GM18526 (cell line): ENCODE data around the gene DYNLL2.

Experiments
- POLR2A ChIP-seq: IDR thresholded peaks from 3 replicates; pipeline ENCODE4 v1.6.1; 2011; ENCODE audit not compliant: insufficient read length; ENCODE audit errors: extremely low read depth

The DYNLL2 gene

GRCh38 chr17:58059141-58059540 lies 24.1 kb upstream of the DYNLL2 start:
- no peak for TF ChIP-seq POLR2A

- no peak for TF ChIP-seq POLR2A
Measured at GRCh38 chr17:58060596-58061191, 22.5 kb upstream of the DYNLL2 start.

- no peak for TF ChIP-seq POLR2A
Measured at GRCh38 chr17:58061672-58062071, 21.5 kb upstream of the DYNLL2 start.

GRCh38 chr17:58065238-58065637 lies 18.0 kb upstream of the DYNLL2 start:
- TF ChIP-seq POLR2A = no peak

- TF ChIP-seq POLR2A = no peak
Measured at GRCh38 chr17:58066401-58066800, 16.8 kb upstream of the DYNLL2 start.

GRCh38 chr17:58072862-58073261 lies 10.4 kb upstream of the DYNLL2 start:
- TF ChIP-seq POLR2A = no peak

- TF ChIP-seq POLR2A = no peak
Measured at GRCh38 chr17:58079300-58080033, 3.8 kb upstream of the DYNLL2 start.

- TF ChIP-seq POLR2A = no peak
Measured at GRCh38 chr17:58081646-58082340, 1.4 kb upstream of the DYNLL2 start.

- TF ChIP-seq POLR2A = no peak
Measured at GRCh38 chr17:58082341-58082869, 814 bp upstream of the DYNLL2 start.

GRCh38 chr17:58083491-58084316 lies 485 bp downstream of the DYNLL2 start:
- TF ChIP-seq POLR2A = no peak

- no peak for TF ChIP-seq POLR2A
Measured at GRCh38 chr17:58084317-58084981, 1.2 kb downstream of the DYNLL2 start.

GRCh38 chr17:58085039-58085715 lies 2.0 kb downstream of the DYNLL2 start:
- no peak for TF ChIP-seq POLR2A

- TF ChIP-seq POLR2A = no peak
Measured at GRCh38 chr17:58086953-58087352, 3.7 kb downstream of the DYNLL2 start.

- no peak for TF ChIP-seq POLR2A
Measured at GRCh38 chr17:58088624-58089023, 5.4 kb downstream of the DYNLL2 start.
